GM23248 (cell line): ENCODE results near the gene SYNGR3. TPM values are rescaled to one million over a fixed set of nuclear protein-coding genes. Genes with fewer than 3 reads are reported as not detected.

Experiments used
- DNase-seq: peaks from one replicate; pipeline ENCODE4 v3.0.0-alpha.2; 2015
- H2AFZ ChIP-seq: fragments of 200-600 bp; sonication (generic); 2 replicates; pipeline ENCODE4 v1.6.1; 2016; ENCODE audit warnings: antibody characterized with exemption
- H3F3A ChIP-seq: fragments of 200-600 bp; sonication (generic); 2 replicates; pipeline ENCODE4 v1.6.1; 2016; ENCODE audit warnings: mild to moderate bottlenecking, antibody characterized with exemption, mixed run types; ENCODE audit not compliant: insufficient read depth
- H3K27ac ChIP-seq: fragments of 200-600 bp; sonication (generic); 2 replicates; pipeline ENCODE4 v1.5.1; 2016; ENCODE audit warnings: mild to moderate bottlenecking
- H3K27me3 ChIP-seq: fragments of 200-600 bp; sonication (generic); replicated peaks from 2 replicates; pipeline ENCODE4 v1.6.1; 2016; ENCODE audit warnings: mild to moderate bottlenecking; ENCODE audit not compliant: insufficient read depth
- H3K36me3 ChIP-seq: fragments of 200-600 bp; sonication (generic); 2 replicates; pipeline ENCODE4 v1.6.1; 2016; ENCODE audit warnings: low read depth, mild to moderate bottlenecking
- H3K4me1 ChIP-seq: fragments of 200-600 bp; sonication (generic); 2 replicates; pipeline ENCODE4 v1.6.1; 2016; ENCODE audit warnings: mild to moderate bottlenecking; ENCODE audit not compliant: insufficient read depth
- H3K4me2 ChIP-seq: fragments of 200-600 bp; sonication (generic); one replicate; pipeline ENCODE4 v1.6.1; 2016; ENCODE audit warnings: mild to moderate bottlenecking; ENCODE audit not compliant: unreplicated experiment
- H3K4me3 ChIP-seq: fragments of 200-600 bp; sonication (generic); 2 replicates; pipeline ENCODE4 v1.5.1; 2016; ENCODE audit warnings: mild to moderate bottlenecking
- H3K79me2 ChIP-seq: fragments of 200-600 bp; sonication (generic); 2 replicates; pipeline ENCODE4 v1.6.1; 2016; ENCODE audit warnings: mild to moderate bottlenecking; ENCODE audit not compliant: insufficient read depth
- H3K9ac ChIP-seq: fragments of 200-600 bp; sonication (generic); 2 replicates; pipeline ENCODE4 v1.6.1; 2016; ENCODE audit warnings: mild to moderate bottlenecking
- H3K9me2 ChIP-seq: fragments of 200-600 bp; sonication (generic); 2 replicates; pipeline ENCODE4 v1.6.1; 2016; ENCODE audit warnings: mixed run types, mild to moderate bottlenecking, moderate library complexity; ENCODE audit not compliant: insufficient read depth
- H3K9me3 ChIP-seq: fragments of 200-600 bp; sonication (generic); one replicate; pipeline ENCODE4 v1.6.1; 2017; ENCODE audit warnings: low read depth
- H4K20me1 ChIP-seq: fragments of 200-600 bp; sonication (generic); 2 replicates; pipeline ENCODE4 v1.6.0; 2016; ENCODE audit not compliant: insufficient read depth
- EZH2 ChIP-seq: fragments of 200-600 bp; sonication (generic); IDR thresholded peaks from 2 replicates; pipeline ENCODE4 v1.6.1; 2018; ENCODE audit warnings: antibody characterized with exemption, mild to moderate bottlenecking; ENCODE audit not compliant: insufficient read depth, poor library complexity, severe bottlenecking
- EZH2phosphoT487 ChIP-seq: fragments of 200-600 bp; sonication (generic); IDR thresholded peaks from 2 replicates; pipeline ENCODE4 v1.6.1; 2018; ENCODE audit warnings: antibody characterized with exemption, moderate library complexity, mild to moderate bottlenecking, low read depth; ENCODE audit not compliant: insufficient read depth
- WGBS, 2 experiments: methylation state at CpG; one replicate each; pipeline ENCODE4 v1.1.6; 2015 to 2017; ENCODE audit warnings: low lambda C conversion rate in 2 of 2, low coverage in 1 of 2; ENCODE audit errors: missing lambda C conversion rate in 2 of 2; 5-methylcytosine and 5-hydroxymethylcytosine counted together
- in situ Hi-C: fragments of 300-500 bp; cut with MboI; formaldehyde crosslinking; loops from 2 replicates; pipeline ENCODE4 v1.15.0; 2020
- polyA plus RNA-seq: library from polyadenylated mRNA; unstranded; fragments of >200 nt; fragmentation: Nextera tagmentation; extraction: Ambion mirVana; gene quantifications from 2 replicates; pipeline ENCODE4 v1.2.1, GENCODE V29; 2016
- total RNA-seq: library from RNA; depleted of rRNA; stranded (reverse); fragments of >200 nt; shearing (Covaris generic); gene quantifications from 2 replicates; pipeline ENCODE4 v1.2.3, GENCODE V29; 2014

SYNGR3 gene
- total and polyA plus RNA-seq, 2 experiments from 2014 or later = 0.22 to 1.3 TPM

DNA sequence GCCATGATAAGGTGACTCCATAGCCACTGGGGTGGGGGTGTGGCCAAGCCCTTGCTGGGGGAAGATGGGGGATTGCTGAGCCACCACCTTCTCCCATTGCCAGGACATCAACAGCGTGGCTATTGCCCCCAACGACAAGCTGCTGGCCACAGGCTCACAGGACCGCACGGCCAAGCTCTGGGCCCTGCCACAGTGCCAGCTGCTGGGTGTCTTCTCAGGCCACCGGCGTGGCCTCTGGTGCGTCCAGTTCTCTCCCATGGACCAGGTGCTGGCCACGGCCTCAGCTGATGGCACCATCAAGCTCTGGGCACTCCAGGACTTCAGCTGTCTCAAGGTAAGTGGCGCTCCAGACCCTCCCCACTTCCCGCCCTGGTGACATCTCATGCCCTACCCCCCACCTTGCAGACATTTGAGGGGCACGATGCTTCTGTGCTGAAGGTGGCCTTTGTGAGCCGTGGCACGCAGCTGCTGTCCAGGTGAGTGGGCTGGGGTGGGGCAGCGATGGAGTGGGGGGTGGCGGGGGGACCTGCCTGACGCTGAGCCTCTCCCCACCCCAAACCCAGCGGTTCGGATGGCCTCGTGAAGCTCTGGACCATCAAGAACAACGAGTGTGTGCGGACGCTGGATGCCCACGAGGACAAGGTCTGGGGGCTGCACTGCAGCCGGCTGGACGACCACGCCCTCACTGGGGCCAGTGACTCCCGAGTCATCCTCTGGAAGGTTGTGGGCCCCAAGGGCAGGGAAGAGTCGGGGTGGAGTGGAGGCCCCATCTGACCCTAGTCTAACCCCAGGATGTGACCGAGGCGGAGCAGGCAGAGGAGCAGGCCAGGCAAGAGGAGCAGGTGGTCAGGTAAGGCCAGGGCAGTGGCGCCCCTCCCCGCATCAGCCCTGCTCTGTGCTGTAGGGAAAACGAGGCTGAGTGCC lies 12.6 kb upstream of the SYNGR3 start:
- in situ Hi-C loops = no loop called here

GRCh38 chr16:1977875-1978268 lies 11.9 kb upstream of the SYNGR3 start:
- no peaks in the 10 kb centered on the region for H3K4me1 ChIP-seq
- in situ Hi-C loops = no loop called here
- no peaks in the 10 kb centered on the region for H3K9me3 ChIP-seq
- H3K4me3 ChIP-seq = no peak overlapping the region
- no peak overlapping the region for H3K27ac ChIP-seq
- H3F3A ChIP-seq = peaks cover 5% of the 10 kb centered on the region
- H3K27me3 ChIP-seq = peaks cover 21% of the 10 kb centered on the region
- H3K9me2 ChIP-seq = no peaks in the 10 kb centered on the region
- H3K79me2 ChIP-seq = peaks cover 15% of the 10 kb centered on the region
- no peaks in the 10 kb centered on the region; the same call in 1 of the 2 replicates for H3K36me3 ChIP-seq
- TF ChIP-seq EZH2phosphoT487 = no peak
- TF ChIP-seq EZH2 = no peak
- WGBS, 2 experiments = 92 to 94% methylated on average over 12 to 17 of the region's 18 CpGs
- DNase-seq = no peak
- no peak overlapping the region for H3K4me2 ChIP-seq
- no peak overlapping the region for H3K9ac ChIP-seq
- no peak overlapping the region for H2AFZ ChIP-seq
- no peaks in the 10 kb centered on the region for H4K20me1 ChIP-seq

More for the DNA sequence above, 12.6 kb upstream of the SYNGR3 start:
- Histone ChIP-seq H3K27ac (no peak overlapping the region), H3K4me3 (no peak overlapping the region), H3F3A (no peaks in the 10 kb centered on the region), H3K9me2 (no peaks in the 10 kb centered on the region), H3K9me3 (no peaks in the 10 kb centered on the region), H3K4me1 (no peaks in the 10 kb centered on the region), H3K27me3 (peaks cover 21% of the 10 kb centered on the region), H4K20me1 (no peaks in the 10 kb centered on the region), H3K79me2 (peaks cover 21% of the 10 kb centered on the region), H2AFZ (no peak overlapping the region), H3K9ac (no peak overlapping the region), H3K4me2 (no peak overlapping the region), H3K36me3 (no peaks in the 10 kb centered on the region; the same call in 1 of the 2 replicates)
- WGBS, 2 experiments = 91 to 92% methylated on average over 23 to 32 of the region's 33 CpGs
- TF ChIP-seq EZH2 = no peak
- DNase-seq = no peak

DNA sequence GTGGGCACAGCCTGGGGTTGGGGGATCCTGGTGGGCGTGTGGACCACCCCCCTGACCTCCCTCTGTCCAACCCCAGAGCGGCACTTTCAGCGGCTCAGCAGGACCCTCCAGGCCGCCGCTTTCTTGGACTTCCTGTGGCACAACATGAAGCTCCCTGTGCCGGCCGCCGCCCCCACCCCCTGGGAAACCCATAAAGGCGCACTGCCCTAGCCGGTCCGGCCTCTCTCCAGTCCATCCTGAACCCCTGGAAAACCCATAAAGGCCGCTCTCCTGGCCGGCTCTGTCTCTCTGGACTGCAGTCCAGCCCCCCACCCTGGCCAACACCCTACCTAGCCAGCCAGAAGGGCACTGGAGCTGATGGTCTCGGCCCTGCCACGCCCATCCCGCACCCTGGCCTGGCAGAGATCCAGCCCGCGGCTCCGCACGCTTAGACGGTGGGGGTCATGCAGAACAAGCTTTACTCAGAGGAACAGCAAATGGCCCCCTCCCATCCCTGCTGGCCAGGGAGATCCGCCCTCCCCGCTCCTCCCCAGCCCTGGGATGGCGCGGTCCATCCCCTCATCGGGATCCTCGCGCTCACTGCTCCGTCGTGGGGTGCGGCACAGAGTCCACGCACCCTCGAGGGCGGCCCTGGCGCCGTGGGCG lies 11.2 kb upstream of the SYNGR3 start:
- Histone ChIP-seq H3K9me2 (no peaks in the 10 kb centered on the region), H3K4me1 (no peaks in the 10 kb centered on the region), H3K4me2 (no peak overlapping the region), H3K4me3 (no peak overlapping the region), H3K27ac (no peak overlapping the region), H3K27me3 (peaks cover 21% of the 10 kb centered on the region), H4K20me1 (no peaks in the 10 kb centered on the region), H3K36me3 (no peaks in the 10 kb centered on the region; the same call in 1 of the 2 replicates), H3K79me2 (peaks cover 7% of the 10 kb centered on the region), H3K9me3 (no peaks in the 10 kb centered on the region), H2AFZ (no peak overlapping the region), H3K9ac (no peak overlapping the region), H3F3A (peaks cover 9% of the 10 kb centered on the region)
- no peak for DNase-seq
- TF ChIP-seq EZH2 = no peak
- no peak for TF ChIP-seq EZH2phosphoT487
- 89 to 90% methylated on average over 26 to 37 of the region's 37 CpGs for WGBS, 2 experiments
- in situ Hi-C loops = no loop called here

- 52 to 54% methylated on average over 50 to 70 of the region's 70 CpGs for WGBS, 2 experiments
Observed at GRCh38 chr16:1979271-1980029, 10.3 kb upstream of the SYNGR3 start.

More at GRCh38 chr16:1979271-1980029, 10.3 kb upstream of the SYNGR3 start:
- H3K36me3 ChIP-seq = no peaks in the 10 kb centered on the region; the same call in 1 of the 2 replicates
- H2AFZ ChIP-seq = no peak overlapping the region
- no peaks in the 10 kb centered on the region for H3K9me2 ChIP-seq
- H3K9me3 ChIP-seq = no peaks in the 10 kb centered on the region
- no peak overlapping the region for H3K4me2 ChIP-seq
- no peak overlapping the region for H3K4me3 ChIP-seq
- H4K20me1 ChIP-seq = no peaks in the 10 kb centered on the region
- in situ Hi-C loops = no loop called here
- no peak for DNase-seq
- H3K27me3 ChIP-seq = peaks cover 21% of the 10 kb centered on the region
- no peak for TF ChIP-seq EZH2phosphoT487
- no peak for TF ChIP-seq EZH2
- peaks cover 9% of the 10 kb centered on the region for H3F3A ChIP-seq
- no peaks in the 10 kb centered on the region for H3K79me2 ChIP-seq
- H3K27ac ChIP-seq = no peak overlapping the region
- no peak overlapping the region for H3K9ac ChIP-seq
- H3K4me1 ChIP-seq = no peaks in the 10 kb centered on the region
